Measurements from ENCODE around the gene STK33.

The STK33 gene

GRCh38 chr11:8624698-8625097 lies 30.7 kb upstream of the STK33 start:
- Histone ChIP-seq H3K9me3 (ENCODE audit: control insufficient read depth, low read length) (no peaks in the 10 kb centered on the region), H3K27ac (ENCODE audit: insufficient read depth, low read length, poor library complexity, severe bottlenecking) (no peak overlapping the region), H3K27me3 (replicated peaks; ENCODE audit: control insufficient read depth, insufficient read depth, low read length, poor library complexity, severe bottlenecking) (no peaks in the 10 kb centered on the region), H3K4me3 (ENCODE audit: insufficient read depth, low read depth, low read length, poor library complexity, severe bottlenecking) (no peak overlapping the region), H3K36me3 (ENCODE audit: control insufficient read depth, insufficient read depth, low read length) (peaks cover 37% of the 10 kb centered on the region), H3K4me1 (ENCODE audit: control insufficient read depth, insufficient read depth, low read length, poor library complexity, severe bottlenecking) (no peaks in the 10 kb centered on the region)
- no peak for DNase-seq

DNA sequence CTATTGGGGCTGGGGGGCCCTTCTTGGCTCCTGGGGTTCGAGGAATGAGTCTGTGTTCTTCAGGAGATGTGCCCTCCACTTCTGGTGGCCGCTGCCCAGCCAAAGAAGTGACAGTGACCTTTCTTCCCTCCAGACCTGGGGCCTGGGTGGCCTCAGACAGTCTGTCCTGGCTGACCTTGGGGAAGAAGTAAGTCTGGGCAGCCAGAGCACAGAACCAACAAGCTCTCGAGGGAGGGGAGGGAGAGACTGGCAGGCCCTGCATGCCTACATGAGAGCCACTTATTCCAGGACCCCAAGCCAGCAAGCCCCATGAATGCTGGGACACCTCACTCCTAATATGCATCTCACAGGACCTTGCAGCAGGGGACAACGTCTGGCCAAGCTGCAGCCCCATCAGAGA lies 27.1 kb upstream of the STK33 start:
- H3K27ac ChIP-seq (ENCODE audit: insufficient read depth, low read length, poor library complexity, severe bottlenecking), result no peak overlapping the region
- no peak for DNase-seq
- no peaks in the 10 kb centered on the region for H3K4me1 ChIP-seq (ENCODE audit: control insufficient read depth, insufficient read depth, low read length, poor library complexity, severe bottlenecking)
- peaks cover 48% of the 10 kb centered on the region for H3K36me3 ChIP-seq (ENCODE audit: control insufficient read depth, insufficient read depth, low read length)
- H3K4me3 ChIP-seq (ENCODE audit: insufficient read depth, low read depth, low read length, poor library complexity, severe bottlenecking), result no peak overlapping the region
- no peaks in the 10 kb centered on the region for H3K9me3 ChIP-seq (ENCODE audit: control insufficient read depth, low read length)
- H3K27me3 ChIP-seq (replicated peaks; ENCODE audit: control insufficient read depth, insufficient read depth, low read length, poor library complexity, severe bottlenecking), result no peaks in the 10 kb centered on the region

- Histone ChIP-seq H3K4me1 (ENCODE audit: control insufficient read depth, insufficient read depth, low read length, poor library complexity, severe bottlenecking) (no peaks in the 10 kb centered on the region), H3K27me3 (replicated peaks; ENCODE audit: control insufficient read depth, insufficient read depth, low read length, poor library complexity, severe bottlenecking) (no peaks in the 10 kb centered on the region), H3K27ac (ENCODE audit: insufficient read depth, low read length, poor library complexity, severe bottlenecking) (no peak overlapping the region), H3K36me3 (ENCODE audit: control insufficient read depth, insufficient read depth, low read length) (peaks cover 30% of the 10 kb centered on the region), H3K9me3 (ENCODE audit: control insufficient read depth, low read length) (no peaks in the 10 kb centered on the region), H3K4me3 (ENCODE audit: insufficient read depth, low read depth, low read length, poor library complexity, severe bottlenecking) (no peak overlapping the region)
- no peak for DNase-seq
Observed at GRCh38 chr11:8617063-8617462, 23.0 kb upstream of the STK33 start.

- no peaks in the 10 kb centered on the region for H3K4me1 ChIP-seq (ENCODE audit: control insufficient read depth, insufficient read depth, low read length, poor library complexity, severe bottlenecking)
Observed at GRCh38 chr11:8615291-8616032, 21.4 kb upstream of the STK33 start.

GRCh38 chr11:8614497-8614896 lies 20.5 kb upstream of the STK33 start:
- H3K4me1 ChIP-seq (ENCODE audit: control insufficient read depth, insufficient read depth, low read length, poor library complexity, severe bottlenecking), result no peaks in the 10 kb centered on the region
- no peak overlapping the region for H3K27ac ChIP-seq (ENCODE audit: insufficient read depth, low read length, poor library complexity, severe bottlenecking)
- H3K9me3 ChIP-seq (ENCODE audit: control insufficient read depth, low read length), result no peaks in the 10 kb centered on the region
- no peaks in the 10 kb centered on the region for H3K27me3 ChIP-seq (replicated peaks; ENCODE audit: control insufficient read depth, insufficient read depth, low read length, poor library complexity, severe bottlenecking)
- no peak for DNase-seq
- H3K36me3 ChIP-seq (ENCODE audit: control insufficient read depth, insufficient read depth, low read length), result peaks cover 10% of the 10 kb centered on the region
- no peak overlapping the region for H3K4me3 ChIP-seq (ENCODE audit: insufficient read depth, low read depth, low read length, poor library complexity, severe bottlenecking)

More at GRCh38 chr11:8615291-8616032, 21.4 kb upstream of the STK33 start:
- no peak overlapping the region for H3K4me3 ChIP-seq (ENCODE audit: insufficient read depth, low read depth, low read length, poor library complexity, severe bottlenecking)
- no peak for DNase-seq
- H3K36me3 ChIP-seq (ENCODE audit: control insufficient read depth, insufficient read depth, low read length), result peaks cover 17% of the 10 kb centered on the region
- H3K27ac ChIP-seq (ENCODE audit: insufficient read depth, low read length, poor library complexity, severe bottlenecking), result no peak overlapping the region
- no peaks in the 10 kb centered on the region for H3K9me3 ChIP-seq (ENCODE audit: control insufficient read depth, low read length)
- H3K27me3 ChIP-seq (replicated peaks; ENCODE audit: control insufficient read depth, insufficient read depth, low read length, poor library complexity, severe bottlenecking), result no peaks in the 10 kb centered on the region

DNA sequence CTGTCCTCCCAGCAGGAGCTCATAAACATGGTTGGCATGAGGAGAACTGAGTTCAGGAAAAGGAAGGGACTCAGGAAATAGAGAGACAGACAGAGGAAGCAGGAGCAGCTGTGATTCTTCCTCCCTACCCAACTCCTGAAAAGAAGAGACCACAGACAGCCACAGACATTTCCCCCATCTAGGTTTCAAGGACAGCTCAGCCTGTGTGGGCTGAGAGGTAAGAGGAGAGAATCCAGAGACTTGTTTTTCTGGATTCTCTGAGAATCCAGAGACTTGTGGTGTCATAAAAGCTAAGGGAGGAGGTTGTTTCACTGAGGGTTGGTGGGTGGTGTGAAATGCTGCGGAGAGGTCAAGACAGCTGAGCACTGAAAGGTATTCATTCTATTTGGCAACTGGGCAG lies 19.0 kb upstream of the STK33 start:
- Histone ChIP-seq H3K27ac (ENCODE audit: insufficient read depth, low read length, poor library complexity, severe bottlenecking) (no peak overlapping the region), H3K27me3 (replicated peaks; ENCODE audit: control insufficient read depth, insufficient read depth, low read length, poor library complexity, severe bottlenecking) (no peaks in the 10 kb centered on the region), H3K36me3 (ENCODE audit: control insufficient read depth, insufficient read depth, low read length) (peaks cover 4% of the 10 kb centered on the region), H3K9me3 (ENCODE audit: control insufficient read depth, low read length) (no peaks in the 10 kb centered on the region), H3K4me1 (ENCODE audit: control insufficient read depth, insufficient read depth, low read length, poor library complexity, severe bottlenecking) (no peaks in the 10 kb centered on the region), H3K4me3 (ENCODE audit: insufficient read depth, low read depth, low read length, poor library complexity, severe bottlenecking) (no peak overlapping the region)
- DNase-seq, result no peak

- Histone ChIP-seq H3K4me3 (ENCODE audit: insufficient read depth, low read depth, low read length, poor library complexity, severe bottlenecking) (no peak overlapping the region), H3K27me3 (replicated peaks; ENCODE audit: control insufficient read depth, insufficient read depth, low read length, poor library complexity, severe bottlenecking) (no peaks in the 10 kb centered on the region), H3K27ac (ENCODE audit: insufficient read depth, low read length, poor library complexity, severe bottlenecking) (no peak overlapping the region), H3K4me1 (ENCODE audit: control insufficient read depth, insufficient read depth, low read length, poor library complexity, severe bottlenecking) (no peaks in the 10 kb centered on the region), H3K36me3 (ENCODE audit: control insufficient read depth, insufficient read depth, low read length) (peaks cover 4% of the 10 kb centered on the region), H3K9me3 (ENCODE audit: control insufficient read depth, low read length) (no peaks in the 10 kb centered on the region)
- DNase-seq, result no peak
Observed at GRCh38 chr11:8612522-8612921, 18.5 kb upstream of the STK33 start.

DNA sequence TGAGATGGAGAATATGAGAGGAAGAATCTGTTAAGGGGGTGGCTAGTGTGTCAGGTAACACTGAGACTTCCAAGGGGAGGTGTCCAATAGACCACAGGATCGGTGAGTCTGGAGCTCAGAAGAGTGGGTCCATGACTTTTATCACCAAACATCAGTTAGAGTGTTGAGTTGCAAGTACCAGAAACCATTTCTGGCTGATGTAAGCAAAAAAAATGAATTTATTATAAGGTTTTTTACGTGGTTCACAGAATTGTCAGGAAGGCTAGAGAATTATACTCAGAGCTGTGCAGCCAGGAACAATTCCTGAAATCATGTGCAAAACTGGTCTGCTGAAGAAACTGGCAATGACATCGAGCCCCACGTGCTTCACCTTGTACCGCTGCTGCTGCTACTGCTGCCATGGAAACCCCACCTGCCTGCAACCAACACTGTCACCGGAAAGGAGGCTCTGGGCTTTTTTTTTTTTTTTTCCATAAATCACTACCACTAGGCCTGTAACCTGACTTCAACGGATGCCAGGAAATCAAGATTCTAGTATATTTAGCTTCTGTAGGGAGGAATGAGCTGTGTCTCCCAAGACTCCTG lies 16.6 kb upstream of the STK33 start:
- no peak for DNase-seq
- H3K4me3 ChIP-seq (ENCODE audit: insufficient read depth, low read depth, low read length, poor library complexity, severe bottlenecking), result no peak overlapping the region
- no peak overlapping the region for H3K27ac ChIP-seq (ENCODE audit: insufficient read depth, low read length, poor library complexity, severe bottlenecking)
- no peaks in the 10 kb centered on the region for H3K4me1 ChIP-seq (ENCODE audit: control insufficient read depth, insufficient read depth, low read length, poor library complexity, severe bottlenecking)
- no peaks in the 10 kb centered on the region for H3K9me3 ChIP-seq (ENCODE audit: control insufficient read depth, low read length)
- H3K27me3 ChIP-seq (replicated peaks; ENCODE audit: control insufficient read depth, insufficient read depth, low read length, poor library complexity, severe bottlenecking), result no peaks in the 10 kb centered on the region
- no peaks in the 10 kb centered on the region for H3K36me3 ChIP-seq (ENCODE audit: control insufficient read depth, insufficient read depth, low read length)

- H3K27me3 ChIP-seq (replicated peaks; ENCODE audit: control insufficient read depth, insufficient read depth, low read length, poor library complexity, severe bottlenecking), result peaks cover 6% of the 10 kb centered on the region
- H3K36me3 ChIP-seq (ENCODE audit: control insufficient read depth, insufficient read depth, low read length), result no peaks in the 10 kb centered on the region
- no peak overlapping the region for H3K27ac ChIP-seq (ENCODE audit: insufficient read depth, low read length, poor library complexity, severe bottlenecking)
- no peak overlapping the region for H3K4me3 ChIP-seq (ENCODE audit: insufficient read depth, low read depth, low read length, poor library complexity, severe bottlenecking)
- no peak for DNase-seq
- no peaks in the 10 kb centered on the region for H3K4me1 ChIP-seq (ENCODE audit: control insufficient read depth, insufficient read depth, low read length, poor library complexity, severe bottlenecking)
- H3K9me3 ChIP-seq (ENCODE audit: control insufficient read depth, low read length), result no peaks in the 10 kb centered on the region
Observed at GRCh38 chr11:8608652-8609051, 14.6 kb upstream of the STK33 start.

DNA sequence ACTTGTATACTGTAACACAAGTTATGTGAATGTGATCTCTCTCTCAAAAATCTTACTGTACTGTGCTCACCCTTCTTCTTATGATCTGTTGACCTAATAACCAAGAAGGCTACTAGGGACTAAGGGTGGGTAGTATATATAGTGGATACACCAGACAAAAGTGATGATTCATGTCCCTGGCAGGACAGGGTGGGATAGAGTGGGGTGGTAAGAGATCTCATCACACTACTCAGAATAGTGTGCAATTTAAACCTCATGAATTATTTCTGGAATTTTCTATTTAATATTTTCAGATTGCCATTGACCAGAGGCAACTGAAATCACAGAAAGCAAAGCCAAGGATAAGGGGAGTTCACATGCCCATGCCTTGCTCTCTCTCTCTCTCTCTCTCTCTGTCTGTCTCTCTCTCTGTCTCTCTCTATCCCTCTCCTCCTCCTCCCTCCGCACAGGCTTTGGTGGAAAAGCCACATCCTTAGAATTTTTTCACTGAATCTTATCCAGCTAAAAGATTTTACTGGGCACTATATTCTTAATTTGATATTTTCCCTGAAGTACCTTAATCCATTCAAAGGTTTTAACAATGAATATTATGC lies 12.0 kb upstream of the STK33 start:
- H3K4me3 ChIP-seq (ENCODE audit: insufficient read depth, low read depth, low read length, poor library complexity, severe bottlenecking), result no peak overlapping the region
- peaks cover 6% of the 10 kb centered on the region for H3K27me3 ChIP-seq (replicated peaks; ENCODE audit: control insufficient read depth, insufficient read depth, low read length, poor library complexity, severe bottlenecking)
- no peak for DNase-seq
- H3K9me3 ChIP-seq (ENCODE audit: control insufficient read depth, low read length), result no peaks in the 10 kb centered on the region
- no peaks in the 10 kb centered on the region for H3K36me3 ChIP-seq (ENCODE audit: control insufficient read depth, insufficient read depth, low read length)
- H3K4me1 ChIP-seq (ENCODE audit: control insufficient read depth, insufficient read depth, low read length, poor library complexity, severe bottlenecking), result no peaks in the 10 kb centered on the region
- no peak overlapping the region for H3K27ac ChIP-seq (ENCODE audit: insufficient read depth, low read length, poor library complexity, severe bottlenecking)
